GM12874 (cell line): Measurements from ENCODE around the gene GPR160.

ENCODE experiments used
- TF ChIP-seq, protein P1 (sequence below): IDR thresholded peaks from 2 replicates; pipeline ENCODE4 v1.5.1; 2011; ENCODE audit warnings: low read depth, mild to moderate bottlenecking, control low read depth, low read length, moderate library complexity; ENCODE audit not compliant: insufficient read depth

Gene GPR160, protein sequence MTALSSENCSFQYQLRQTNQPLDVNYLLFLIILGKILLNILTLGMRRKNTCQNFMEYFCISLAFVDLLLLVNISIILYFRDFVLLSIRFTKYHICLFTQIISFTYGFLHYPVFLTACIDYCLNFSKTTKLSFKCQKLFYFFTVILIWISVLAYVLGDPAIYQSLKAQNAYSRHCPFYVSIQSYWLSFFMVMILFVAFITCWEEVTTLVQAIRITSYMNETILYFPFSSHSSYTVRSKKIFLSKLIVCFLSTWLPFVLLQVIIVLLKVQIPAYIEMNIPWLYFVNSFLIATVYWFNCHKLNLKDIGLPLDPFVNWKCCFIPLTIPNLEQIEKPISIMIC

DNA sequence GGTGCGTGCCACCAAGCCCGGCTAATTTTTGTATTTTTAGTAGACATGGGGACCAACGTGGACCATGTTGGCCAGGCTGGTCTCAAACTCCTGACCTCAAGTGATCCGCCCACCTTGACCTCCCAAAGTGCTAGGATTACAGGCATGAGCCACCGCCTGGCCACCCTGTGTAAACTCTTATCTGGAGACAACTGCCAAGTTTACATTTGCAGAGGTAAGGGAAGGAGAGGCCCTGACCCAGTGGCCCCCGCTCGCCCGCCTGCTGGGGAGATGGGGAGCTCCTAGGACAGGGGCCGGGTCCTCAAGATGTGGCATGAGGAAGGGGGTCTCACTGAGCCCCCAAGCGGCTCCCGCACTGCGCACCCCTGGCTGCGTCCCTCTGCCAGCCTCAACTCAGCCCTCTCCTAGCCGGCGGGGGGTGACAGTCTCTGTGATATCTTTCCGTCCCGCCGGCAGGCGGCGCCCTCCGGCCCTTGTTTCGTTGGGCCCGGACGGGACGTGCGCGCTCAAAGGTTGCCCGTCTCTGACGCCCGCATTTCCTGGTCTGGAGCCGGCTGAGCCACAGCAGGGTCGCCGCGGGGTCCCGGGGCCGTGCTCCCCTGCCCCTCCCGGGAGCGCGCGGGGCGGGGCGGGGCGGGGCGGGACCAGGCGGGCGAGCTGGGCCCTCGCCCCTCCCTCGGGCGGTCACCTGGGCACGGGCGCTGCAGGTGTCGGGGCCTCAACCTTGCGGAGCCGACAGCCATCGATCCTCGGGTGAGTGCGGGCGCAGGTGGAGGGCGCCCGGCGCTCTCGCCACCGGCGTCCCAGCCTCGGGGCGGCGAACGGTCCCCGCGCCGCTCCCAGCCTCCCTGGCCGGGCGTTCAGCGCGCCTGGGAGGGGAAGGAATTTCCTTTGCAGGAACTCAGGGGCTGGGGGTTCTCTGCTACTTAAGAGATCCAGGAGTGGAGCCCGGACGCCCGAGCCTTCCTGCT is at the start of gene GPR160:
TSS of gene GPR160 (plus strand) at position 533 of the 971 bp plus-strand sequence. CDS start 45,978 bp downstream, outside the sequence.
- TF ChIP-seq, protein P1, sequence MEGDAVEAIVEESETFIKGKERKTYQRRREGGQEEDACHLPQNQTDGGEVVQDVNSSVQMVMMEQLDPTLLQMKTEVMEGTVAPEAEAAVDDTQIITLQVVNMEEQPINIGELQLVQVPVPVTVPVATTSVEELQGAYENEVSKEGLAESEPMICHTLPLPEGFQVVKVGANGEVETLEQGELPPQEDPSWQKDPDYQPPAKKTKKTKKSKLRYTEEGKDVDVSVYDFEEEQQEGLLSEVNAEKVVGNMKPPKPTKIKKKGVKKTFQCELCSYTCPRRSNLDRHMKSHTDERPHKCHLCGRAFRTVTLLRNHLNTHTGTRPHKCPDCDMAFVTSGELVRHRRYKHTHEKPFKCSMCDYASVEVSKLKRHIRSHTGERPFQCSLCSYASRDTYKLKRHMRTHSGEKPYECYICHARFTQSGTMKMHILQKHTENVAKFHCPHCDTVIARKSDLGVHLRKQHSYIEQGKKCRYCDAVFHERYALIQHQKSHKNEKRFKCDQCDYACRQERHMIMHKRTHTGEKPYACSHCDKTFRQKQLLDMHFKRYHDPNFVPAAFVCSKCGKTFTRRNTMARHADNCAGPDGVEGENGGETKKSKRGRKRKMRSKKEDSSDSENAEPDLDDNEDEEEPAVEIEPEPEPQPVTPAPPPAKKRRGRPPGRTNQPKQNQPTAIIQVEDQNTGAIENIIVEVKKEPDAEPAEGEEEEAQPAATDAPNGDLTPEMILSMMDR, result peak; percentile 94

DNA sequence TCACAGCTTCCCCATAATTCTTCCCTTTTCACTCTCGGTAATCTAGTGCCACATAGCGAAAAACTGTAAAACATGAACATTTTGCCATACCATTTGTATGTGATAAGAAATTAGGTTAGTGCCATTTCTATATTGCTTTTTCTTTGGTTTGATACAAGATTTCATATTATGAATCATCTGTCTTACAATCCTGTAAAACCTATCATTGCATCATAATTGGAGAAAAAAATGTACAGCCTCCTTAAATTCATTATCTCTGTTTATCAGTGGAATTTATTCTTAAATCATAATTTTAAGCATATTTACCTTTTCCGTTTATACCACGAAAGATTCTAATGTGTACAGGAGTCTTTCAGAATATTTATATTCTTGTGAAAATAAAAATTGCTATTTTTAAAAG is 47.4 kb upstream of the GPR160 start:
- TF ChIP-seq, protein P1, result no peak

DNA sequence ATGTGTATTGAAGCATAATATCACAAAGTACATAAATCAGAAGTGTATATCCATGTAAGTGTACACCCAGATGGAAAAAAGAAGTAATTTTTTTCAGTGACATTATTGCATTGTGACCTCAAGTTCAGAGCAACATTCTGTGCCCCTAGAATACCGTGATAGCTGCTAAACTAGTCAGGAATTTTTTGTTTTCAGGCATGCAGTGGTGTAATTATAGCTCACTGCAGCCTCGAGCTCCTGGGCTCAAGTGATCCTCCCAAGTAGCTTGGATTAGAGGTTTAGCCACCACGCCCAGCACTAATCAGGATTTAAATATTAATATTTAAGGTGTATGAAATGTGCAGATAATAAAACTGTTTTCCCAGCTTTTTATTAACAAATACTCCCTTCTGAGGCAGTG is 45.6 kb upstream of the GPR160 start:
- TF ChIP-seq, protein P1, result no peak

DNA sequence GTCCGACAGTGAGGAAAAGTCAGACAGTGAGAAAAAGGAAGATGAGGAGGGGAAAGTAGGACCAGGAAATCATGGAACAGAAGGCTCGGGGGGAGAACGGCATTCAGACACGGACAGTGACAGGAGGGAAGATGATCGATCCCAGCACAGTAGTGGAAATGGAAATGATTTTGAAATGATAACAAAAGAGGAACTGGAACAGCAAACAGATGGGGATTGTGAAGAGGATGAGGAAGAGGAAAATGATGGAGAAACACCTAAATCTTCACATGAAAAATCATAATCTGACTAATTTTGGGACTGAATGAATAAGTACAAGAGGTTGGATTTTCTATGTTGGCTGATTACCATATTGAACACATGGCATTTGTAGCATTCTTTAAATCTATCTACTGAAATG is 45.0 kb upstream of the GPR160 start:
- TF ChIP-seq, protein P1, result no peak

DNA sequence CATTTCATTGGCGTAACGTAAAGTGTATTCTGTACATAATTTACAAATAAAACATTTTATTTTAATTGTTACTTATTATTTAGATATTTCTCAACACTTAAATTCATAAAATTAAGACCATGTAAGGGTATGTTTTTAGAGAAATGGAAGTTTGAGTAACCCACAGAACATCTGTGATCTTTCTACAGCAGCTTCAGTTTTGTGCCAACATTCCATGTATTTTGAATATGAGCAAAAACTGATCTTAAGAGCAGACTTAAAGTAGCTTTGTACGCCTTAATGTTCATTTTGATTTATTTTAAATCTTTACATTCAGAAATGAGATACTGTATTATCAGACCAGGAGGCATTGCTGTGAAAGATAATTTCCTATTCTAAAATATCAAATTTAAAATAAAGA is 44.0 kb upstream of the GPR160 start:
- TF ChIP-seq, protein P1, result no peak

DNA sequence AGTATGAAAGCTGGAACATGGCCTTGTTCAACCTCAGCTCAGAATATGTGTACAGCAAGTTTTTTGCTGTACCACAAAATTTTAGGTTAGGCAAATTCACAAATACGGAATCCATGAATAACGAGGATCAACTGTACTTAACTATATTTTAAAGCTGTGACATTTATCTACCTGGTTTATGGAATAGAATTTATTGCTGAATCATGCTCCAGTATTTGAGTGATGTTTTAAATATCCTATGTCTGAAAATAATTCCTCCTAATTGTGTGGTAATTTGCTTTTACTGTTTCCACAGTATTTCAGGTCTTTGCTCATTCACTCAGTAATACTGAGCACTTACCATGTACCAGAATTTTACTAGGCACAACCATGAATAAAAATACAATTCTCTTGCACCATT is 41.7 kb upstream of the GPR160 start:
- TF ChIP-seq, protein P1, result no peak

DNA sequence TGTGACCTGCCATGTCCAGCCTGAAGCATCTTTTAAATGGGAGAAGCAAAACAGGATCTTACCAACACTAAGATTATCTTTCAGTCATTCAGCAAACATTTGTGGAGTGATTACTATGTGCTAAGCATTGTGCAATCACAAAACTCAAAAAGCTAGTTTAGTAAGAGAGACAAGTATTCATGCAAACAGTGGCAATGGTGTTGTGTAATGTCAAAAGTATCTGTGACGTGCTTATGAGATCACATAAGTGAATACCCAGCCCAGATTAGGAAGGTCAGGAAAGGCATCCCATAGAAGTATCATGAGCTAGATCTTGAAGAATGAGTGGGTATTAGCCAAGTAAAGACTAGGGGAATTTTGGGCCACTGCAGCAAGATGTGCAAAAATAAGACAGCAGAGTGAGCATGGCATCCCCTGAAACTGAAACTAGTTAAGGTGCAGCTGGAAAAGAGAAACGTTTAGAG is 39.1 kb upstream of the GPR160 start:
- TF ChIP-seq, protein P1, result no peak
